NK-92 (cell line): ENCODE measurements around the gene MX2.
"Not testable (repeated sequence)": the region's sequence is repeated elsewhere in the genome, so short reads cannot be mapped to it uniquely, and the experiment has no call there.

Source experiments
- DNase-seq: peaks from one replicate; lab custom pipeline; 2025; ENCODE audit not compliant: unreplicated experiment; lab: John Stamatoyannopoulos, UW

Gene MX2

GRCh38 chr21:41361786-41362604 lies at the start of gene MX2:
TSS of gene MX2 (plus strand) at chr21:41362027. CDS start at chr21:41376907, 14,880 bp downstream.
- no peak for DNase-seq

GRCh38 chr21:41313285-41314164 lies 48.3 kb upstream of the MX2 start:
- DNase-seq: not testable (repeated sequence)

DNA sequence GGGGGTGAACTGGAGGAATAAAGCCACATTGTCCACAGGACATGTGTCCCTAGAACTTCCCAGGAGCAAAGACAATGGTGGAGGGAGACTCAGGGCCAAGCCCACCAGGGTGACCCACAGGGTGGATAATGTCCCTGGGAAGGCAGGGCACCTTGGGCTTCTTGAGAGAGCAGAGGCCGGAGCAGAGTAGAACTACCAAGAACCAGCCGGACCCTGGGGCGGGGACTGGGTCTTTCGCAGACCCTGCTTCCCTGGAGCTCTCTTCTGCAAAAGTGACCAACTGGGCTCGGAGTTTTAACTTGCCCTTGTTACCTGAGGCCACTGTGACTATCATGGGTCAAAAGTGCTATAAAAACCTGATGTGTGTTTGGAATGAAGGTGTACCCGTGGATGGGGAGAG lies 46.1 kb upstream of the MX2 start:
- no peak for DNase-seq

DNA sequence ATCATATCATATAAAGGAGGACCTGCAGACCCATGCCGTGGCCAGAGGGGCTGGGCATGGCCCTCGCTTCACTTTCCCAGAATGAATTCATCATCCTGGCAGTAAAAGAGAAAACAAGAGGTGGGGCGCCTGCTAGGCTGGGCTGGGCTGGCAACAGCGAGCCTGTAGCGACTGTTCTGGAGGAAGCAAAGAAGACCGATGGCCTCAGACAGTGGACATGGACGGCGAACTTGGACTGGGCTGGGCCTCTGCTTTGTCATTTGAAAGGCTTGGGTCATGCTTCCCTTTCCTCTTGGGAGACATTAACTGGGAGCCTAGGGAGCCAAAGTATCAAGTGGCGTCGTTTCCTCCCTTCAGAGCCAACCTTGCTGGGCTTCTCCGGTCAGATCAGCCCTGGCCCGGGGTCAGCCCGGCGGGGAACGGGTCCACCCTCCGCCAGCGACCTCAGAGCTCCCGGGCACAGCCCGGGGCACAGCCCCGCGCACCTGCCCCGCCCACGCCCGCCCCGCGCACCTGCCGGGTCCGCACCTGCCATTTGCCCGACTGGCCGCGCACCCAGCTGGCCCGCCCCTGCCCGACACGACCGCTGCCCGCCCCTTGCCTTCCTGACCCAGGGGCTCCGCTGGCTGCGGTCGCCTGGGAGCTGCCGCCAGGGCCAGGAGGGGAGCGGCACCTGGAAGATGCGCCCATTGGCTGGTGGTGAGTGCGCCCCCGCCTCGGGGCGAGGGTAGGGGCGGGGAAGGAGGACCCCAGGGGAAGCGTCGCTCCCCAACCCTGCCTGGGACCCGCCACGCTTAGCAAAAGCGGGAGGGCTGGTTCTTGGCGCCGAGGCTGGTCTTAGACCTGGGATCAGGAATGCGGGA lies 45.4 kb upstream of the MX2 start, which contains the start of gene FAM3B:
Gene FAM3B (plus strand): TSS at position 602 of the 863 bp plus-strand sequence. CDS start 79 bp downstream, at position 681.
- DNase-seq: no peak

- DNase-seq: no peak
These were observed 44.8 kb upstream of the MX2 start for GRCh38 chr21:41317063-41317392.

GRCh38 chr21:41317458-41317857 lies 44.4 kb upstream of the MX2 start:
- DNase-seq: no peak

- DNase-seq: no peak
These were observed 43.6 kb upstream of the MX2 start for GRCh38 chr21:41318218-41318617.

- DNase-seq: no peak
These were observed 42.6 kb upstream of the MX2 start for GRCh38 chr21:41319273-41319672.

DNA sequence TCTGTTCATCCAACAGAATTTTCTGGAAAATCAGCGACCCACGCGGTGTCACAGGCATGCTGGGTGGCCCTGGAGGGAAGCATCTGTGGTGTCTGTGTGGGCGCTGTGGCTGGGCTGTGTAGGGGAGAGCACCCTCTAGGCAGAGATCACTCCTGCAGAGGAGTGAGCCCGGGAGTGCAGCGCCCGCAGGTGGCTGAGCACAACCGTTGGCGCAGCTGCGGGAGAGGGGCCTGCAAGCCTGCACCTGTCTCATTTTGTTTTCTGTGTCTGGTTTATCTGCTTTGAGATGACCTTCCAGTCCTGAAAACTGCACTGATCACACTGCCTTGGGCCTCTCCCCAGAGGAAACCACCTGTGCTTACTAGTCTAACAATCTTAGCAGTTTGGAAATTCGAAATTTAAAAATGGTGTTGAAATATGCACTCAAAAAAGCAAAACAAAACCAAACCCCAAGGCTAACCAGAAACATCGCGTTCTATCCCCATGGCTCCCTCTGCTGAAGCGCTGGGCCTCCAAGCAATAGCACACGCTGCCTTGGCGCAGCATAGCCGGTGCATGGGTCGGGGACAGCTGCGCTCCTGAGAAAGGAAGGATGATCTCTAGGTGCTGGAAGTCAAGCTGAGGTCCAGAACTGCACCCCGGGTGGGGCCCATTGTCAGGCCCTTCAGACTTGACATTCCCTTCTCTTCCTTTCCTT lies 40.5 kb upstream of the MX2 start:
- no peak for DNase-seq

DNA sequence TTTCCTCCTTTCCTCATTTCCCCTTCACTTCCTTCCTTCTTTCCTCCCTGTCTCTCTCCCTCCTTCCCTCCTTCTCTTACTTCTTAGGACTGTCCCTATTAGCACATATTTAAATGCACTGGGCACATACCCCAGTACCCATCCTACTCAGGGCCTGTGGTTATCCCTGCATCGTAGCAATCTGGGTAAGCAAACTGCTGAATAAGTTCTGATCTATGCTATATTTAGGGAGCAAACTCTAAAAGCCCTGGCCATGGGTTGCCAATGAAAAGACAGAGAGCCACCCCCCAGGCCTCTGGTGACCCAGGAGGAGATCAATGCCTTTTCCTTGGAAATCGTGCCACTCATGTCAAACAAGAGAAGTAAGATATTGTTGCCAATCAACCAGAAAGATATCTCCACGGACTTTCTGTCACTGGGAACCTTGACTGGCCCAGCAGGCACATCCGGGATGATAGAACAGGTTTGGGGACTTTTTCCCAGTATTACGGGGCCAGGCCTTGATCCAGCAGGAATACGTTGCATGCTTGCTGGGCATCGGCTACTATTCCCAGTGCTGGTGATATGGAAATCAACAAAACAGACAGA lies 39.8 kb upstream of the MX2 start:
- no peak for DNase-seq

DNA sequence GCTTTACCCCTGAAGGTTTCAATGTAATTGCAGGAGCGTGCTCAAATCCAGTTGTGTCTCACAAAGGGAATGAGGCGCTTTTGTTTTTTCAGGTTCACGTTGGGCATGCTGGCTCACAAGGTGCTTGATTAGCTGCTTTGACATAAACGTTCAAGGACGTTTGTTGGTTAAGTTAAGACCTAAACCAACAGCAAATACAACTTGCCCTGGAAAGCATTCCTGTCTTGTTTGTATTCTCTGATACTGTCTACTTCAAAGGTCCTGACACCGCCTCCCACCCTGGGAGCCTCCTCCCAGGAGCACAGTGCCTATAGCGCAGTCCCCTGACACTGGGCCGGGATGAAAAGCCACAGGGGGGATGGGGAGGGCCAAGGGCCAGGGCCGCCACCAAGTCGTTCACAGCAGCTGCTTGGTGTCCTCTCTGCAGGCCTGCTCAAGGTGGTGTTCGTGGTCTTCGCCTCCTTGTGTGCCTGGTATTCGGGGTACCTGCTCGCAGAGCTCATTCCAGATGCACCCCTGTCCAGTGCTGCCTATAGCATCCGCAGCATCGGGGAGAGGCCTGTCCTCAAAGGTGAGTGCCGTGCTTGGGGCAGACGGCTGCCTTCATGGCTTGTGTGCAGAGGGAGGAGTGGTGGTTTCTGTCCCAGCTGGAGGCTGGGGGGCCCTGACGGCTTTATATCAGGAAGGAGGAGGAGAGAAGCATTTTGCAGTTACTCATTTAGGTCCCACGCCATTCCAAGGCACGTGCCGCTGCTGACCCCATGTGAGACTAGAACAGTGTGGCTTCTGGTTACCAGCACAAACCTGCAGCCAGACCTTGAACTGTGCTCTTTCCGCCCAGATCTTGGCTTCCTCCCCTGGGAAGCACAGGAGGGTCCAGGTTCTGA lies 39.1 kb upstream of the MX2 start:
- no peak for DNase-seq

DNA sequence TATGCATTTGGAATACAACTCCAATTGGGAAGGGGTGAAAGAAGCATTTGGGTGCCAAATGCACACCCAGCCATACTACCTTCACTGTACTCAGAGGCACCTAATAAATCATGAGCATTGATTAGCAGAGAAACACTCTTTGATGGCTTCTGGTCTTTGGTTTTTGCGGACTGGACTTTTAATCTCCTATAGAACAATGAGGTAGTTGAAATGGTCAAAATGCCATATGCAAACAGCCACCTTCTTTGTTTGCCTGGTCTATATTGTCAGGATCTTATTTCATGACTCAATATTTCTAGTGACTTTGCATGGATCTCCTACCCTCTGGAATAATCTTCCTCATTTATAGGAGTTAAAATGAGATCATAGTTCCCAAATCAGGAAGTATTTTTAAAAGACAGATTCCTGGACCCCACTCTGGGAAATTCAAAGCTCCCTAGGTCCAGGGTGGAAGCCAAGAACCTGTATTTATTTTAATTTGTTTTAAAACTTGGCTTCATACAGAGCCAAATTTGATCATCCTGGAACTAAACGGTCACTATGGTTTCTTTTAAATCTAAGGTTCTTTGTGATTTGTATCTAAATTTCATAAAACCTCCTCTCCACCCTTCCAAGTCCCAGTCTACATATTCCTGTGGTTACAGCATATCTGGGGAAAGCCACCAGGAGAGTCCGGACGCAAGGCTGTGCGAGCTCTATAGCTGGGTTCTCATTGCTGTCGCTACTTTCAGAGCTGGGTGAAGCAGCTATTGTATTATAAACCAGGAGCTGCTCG lies 36.5 kb upstream of the MX2 start:
- DNase-seq: no peak

DNA sequence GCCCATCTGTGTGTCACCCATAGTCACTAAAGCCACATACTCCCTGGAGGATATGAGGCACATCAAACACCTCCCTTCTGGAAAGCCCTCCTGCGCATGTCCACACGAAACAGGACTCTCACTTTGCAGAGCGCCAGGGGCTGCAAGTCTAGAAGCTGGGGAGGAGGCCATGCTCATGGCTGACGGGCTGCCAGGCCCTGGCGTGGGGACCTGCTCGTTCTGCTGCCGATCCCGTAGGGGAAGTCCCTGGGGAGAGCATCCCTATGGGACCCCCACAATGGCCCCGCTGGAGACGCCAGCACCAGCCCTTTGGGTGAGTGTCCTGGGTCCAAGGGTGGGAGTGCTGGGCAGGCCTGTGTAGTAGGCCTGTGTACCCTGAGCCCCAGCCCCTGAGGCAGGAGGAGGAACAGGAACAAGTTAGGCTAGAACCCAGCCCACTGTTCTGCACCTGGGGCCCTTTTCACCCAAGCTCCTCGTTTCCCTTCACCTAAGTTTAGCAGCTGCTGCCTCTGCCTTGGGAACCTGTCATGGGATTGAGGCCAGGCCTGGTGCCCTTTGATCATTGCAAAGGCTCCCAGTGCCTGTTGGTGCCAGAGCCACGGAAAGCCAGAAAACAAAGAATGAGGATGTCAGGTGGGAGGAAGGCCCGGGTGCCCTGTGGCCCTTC lies 35.3 kb upstream of the MX2 start:
- no peak for DNase-seq

DNA sequence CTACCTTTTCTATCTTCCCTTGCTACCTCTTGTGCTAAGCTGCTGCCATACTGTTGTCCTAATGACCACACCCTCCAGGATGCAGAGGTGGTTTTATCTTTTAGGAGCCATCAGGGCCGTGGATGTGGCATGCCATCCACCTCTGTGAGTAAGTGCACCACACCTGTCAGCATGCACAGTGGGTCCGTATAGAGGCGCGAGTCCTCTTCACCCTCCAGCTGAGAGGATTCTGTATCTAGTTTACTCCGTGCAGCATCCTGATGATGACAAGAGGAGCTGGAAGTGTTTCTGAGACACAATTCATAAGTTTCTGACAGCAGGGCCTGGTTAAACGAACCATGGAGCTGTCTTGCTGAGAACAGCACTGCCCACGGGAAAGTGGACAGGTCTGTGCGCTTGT lies 34.1 kb upstream of the MX2 start:
- no peak for DNase-seq

DNA sequence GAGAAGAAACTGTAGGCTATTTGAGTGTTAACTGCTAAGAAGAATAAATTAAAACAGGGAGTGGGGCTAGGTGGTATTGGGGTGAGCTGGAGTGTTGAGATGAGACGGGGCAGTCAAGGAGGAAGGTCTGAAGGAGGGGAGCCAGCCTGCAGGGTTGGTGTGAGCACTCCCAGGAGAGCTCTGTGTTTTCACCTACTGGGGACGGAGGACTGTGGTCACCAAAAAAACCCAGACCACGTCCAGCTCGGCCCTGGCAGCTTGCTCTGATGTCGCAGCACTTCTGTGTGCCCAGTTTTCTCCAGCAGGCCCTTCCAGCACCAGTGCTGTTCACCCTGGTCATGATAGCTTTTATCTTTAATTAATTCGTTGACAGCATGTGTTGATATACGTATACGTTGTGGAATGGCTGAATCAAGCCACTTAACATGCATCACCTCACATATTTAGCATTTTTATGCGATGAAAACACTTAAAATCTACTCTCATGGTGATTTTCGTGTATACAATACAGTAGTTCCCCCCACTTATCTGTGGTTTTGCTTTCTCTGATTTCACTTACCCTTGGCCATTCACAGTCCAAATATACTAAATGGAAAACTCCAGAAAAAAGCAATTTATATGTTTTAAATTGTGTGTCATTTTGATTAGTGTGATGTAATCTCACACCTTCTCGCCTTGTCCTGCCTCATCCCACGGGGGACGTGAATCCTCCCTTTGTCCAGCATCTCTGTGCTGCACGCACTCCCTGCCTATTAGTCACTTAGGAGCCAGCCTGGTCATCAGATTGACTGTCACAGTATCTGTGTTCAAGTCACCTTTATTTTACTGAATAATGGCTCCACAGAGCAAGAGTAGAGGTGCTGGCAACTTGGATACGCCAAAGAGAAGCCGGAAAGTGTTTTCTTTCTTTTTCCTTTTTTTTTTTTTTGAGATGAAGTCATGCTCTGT lies 32.9 kb upstream of the MX2 start:
- DNase-seq: no peak

DNA sequence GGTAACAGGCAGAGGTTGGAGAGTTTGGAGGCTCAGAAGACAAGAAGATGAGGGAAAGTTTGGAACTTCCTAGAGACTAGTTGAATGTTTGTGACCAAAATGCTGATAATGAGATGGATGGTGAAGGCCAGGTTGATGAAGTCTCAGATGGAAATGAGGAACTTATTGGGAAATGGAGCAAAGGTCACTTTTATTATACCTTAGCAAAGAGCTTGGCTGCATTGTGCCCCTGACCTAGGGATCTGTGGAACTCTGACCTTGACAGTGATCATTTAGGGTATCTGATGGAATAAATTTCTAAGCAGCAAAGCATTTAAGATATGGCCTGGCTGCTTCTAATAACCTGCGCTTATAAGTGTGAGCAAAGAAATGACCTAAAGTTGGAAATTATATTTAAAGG lies 28.1 kb upstream of the MX2 start:
- no peak for DNase-seq

- DNase-seq: no peak
These were observed 24.3 kb upstream of the MX2 start for GRCh38 chr21:41337515-41337914.
